GM18508 (cell line): Measurements from ENCODE around the gene OR4D10.

Experiments
- ATAC-seq: cut with Tn5 transposase; IDR thresholded peaks from one replicate; pipeline ENCODE4 v1.9.1; 2021; ENCODE audit warnings: moderate number of reproducible peaks; ENCODE audit not compliant: insufficient read depth, unreplicated experiment

OR4D10 gene

GRCh38 chr11:59520741-59521140 lies 47.6 kb downstream of the OR4D10 start:
- ATAC-seq, result no peak

DNA sequence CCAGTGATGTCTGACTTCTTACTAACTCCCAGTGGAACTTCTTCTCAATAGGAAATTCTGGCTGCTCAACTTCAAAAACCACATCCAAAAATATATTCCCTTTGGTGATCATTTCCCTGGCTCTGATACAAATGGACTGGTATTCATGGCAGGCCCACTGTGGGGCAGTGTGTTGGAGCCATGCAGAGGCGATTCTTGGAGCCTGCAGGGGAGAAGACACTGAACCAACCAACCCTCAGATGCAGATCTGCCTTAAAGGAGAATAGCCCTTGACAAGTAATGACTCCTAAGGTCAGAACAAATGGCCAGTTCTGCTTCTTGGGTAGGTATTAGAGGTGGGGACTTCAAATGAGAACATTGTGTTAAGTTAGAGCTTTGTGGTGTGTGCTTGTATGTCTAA lies 50.4 kb downstream of the OR4D10 start:
- ATAC-seq, result no peak

- no peak for ATAC-seq
These were observed 55.6 kb downstream of the OR4D10 start for GRCh38 chr11:59528711-59529110.
